Erythroblast (primary cell): ENCODE measurements around the gene CYSTM1.

Experiments used
- DNase-seq, 2 experiments: peaks; one replicate each; lab custom pipeline; 2025; lab: John Stamatoyannopoulos, UW
- GATA1 ChIP-seq: IDR thresholded peaks from 2 replicates; pipeline ENCODE4 v1.6.1; 2011; ENCODE audit warnings: low read depth, mild to moderate bottlenecking, control low read depth, low read length, moderate library complexity
- POLR2A ChIP-seq: IDR thresholded peaks from 2 replicates; pipeline ENCODE4 v1.6.1; 2011; ENCODE audit warnings: mild to moderate bottlenecking, low read length

The CYSTM1 gene

DNA sequence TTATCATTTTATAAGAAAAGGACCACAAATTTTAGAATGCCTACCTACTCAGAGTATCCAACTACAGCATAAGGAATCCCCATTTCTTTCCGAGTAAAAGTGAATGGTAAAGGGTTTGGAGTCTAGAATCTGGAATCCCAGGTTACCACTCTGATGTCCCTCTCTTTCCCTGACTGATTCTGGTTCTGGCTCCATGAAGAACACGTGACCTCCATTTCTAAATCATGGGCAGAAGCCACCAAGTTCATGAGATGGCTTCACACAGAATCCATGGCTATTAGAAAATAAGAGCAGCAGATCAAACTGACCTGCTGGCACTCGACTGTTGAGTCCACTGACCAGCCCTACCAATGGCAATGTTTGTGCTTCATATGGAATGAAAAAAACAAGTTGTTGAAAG, 87.2 kb downstream of the CYSTM1 start:
- TF ChIP-seq POLR2A (no peak), GATA1 (no peak)
- DNase-seq = no peak

DNA sequence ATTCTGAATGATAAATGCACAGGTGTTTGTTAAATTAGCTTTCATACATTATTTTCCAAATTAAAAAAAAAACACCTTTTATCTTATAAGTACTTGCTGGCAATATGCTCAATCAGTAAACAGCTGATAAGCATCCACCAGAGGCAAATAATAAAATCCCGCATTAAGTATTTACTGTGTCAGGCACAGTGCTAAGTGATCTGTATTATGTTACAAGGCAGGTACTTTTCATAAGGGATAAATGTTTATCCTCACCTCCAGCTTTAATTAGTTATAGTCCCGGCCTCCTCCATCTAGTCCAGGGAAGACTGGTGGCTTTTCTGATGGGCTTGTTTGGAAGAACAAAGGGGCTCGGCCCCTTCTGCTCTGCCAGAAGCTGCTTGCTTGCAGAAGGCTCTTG, 87.9 kb downstream of the CYSTM1 start:
- no peak for DNase-seq
- no peak for TF ChIP-seq POLR2A
- no peak for TF ChIP-seq GATA1

DNA sequence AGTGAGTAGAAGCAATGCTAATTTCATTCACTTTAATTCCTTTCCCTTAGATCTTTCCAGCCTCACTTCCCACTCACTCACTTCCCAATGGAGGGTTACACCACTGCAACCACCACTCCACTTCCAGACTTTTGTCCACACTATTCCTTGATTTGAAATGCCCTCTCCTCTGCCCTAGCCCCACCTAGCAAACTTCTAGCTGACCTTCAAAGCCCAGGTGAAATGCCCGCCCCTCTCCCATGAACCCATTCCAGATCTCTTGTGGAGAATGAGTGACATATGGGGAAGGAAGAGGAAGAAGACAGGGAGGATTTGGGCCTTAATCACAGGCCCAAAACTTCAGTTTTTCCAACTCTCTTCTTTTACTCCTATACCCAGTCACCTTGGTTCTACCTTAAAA, 90.9 kb downstream of the CYSTM1 start:
- DNase-seq = no peak
- no peak for TF ChIP-seq GATA1
- TF ChIP-seq POLR2A = no peak

DNA sequence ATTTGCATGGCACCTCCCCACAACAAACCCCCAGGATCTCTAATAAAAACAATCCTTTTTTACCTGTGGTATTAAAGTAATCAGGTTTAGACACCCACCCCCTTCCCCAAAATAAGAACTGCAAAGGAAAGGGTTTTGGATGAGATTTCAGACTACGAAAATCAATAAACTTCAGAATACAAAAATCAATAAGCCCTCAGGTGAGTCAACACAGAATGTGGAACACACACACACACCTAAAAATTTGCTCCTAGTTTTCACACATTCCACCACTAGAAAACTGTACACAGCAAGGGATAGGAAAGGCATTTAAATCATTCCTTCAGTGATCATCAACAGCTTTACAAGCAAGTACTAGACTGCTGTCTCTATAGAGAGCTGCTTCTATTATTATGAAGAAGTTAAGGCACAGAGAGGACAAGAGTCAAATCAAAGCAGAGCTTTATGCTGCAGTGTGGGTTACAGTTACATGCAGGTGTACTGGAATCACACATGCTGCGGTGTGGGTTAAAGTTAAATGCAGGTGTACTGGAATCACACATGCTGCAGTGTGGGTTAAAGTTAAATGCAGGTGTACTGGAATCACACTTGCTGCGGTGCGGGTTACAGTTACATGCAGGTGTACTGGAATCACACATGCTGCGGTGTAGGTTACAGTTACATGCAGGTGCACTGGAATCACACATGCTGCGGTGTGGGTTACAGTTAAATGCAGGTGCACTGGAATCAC, 91.6 kb downstream of the CYSTM1 start:
- DNase-seq = no peak

DNA sequence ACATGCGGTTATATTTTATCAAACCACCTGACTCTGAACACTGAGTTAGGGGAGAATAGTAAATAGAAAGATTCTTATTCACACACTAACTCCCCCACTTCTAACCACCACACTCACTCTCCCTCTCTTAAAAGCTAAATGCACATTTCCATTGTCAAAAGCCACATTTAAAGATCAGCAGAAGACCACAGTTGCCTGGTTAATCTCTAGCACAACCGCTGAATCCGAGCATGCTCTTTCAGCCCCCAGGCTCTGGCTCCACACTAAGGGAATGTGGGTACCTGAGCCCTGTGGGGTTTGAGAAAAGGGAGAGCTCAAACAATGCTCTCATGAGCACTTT, 92.2 kb downstream of the CYSTM1 start:
- TF ChIP-seq GATA1 = no peak
- TF ChIP-seq POLR2A = no peak
- no peak for DNase-seq

More for the DNA sequence above, 91.6 kb downstream of the CYSTM1 start:
- TF ChIP-seq POLR2A = no peak
- no peak for TF ChIP-seq GATA1

DNA sequence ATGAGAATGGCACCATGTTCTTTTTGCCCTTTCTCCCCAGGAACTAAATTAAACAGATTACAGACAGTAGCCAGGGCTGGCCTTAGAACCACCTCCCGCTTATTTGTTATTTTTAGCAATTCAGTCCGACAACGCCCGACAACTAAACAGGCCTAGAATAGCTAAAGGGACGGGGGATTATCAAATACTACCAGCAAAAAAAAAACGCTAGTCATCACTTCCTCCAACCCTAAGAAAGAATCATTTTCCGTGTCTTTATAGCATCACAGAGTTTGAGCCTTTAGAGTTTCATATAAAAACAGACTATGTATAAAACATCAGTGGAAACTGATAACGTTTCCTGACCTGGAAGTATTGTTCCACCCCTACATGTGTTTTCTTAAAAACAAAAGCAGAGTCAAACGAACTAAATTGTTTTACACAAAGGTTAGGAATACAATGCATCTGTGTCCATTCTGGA, 92.6 kb downstream of the CYSTM1 start:
- DNase-seq = no peak
- TF ChIP-seq GATA1 (no peak), POLR2A (no peak)

DNA sequence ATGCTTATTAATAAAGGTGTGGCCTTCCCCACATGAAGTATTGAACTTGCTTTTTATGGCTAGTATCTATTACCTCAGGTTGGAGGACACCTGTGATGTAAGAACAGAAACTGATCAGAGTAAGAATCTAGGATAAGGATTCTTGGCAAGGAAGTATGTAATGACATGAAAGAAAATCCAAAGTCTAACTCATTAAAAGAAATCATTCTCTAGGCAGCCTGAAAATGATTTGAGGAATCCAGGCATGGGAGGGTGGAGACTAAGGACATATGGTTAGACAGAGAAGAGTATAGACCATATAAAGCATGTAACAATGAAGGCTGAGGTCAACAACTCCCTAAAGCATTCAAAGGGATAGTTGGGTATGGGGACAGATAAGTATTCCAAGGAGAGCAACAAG, 95.0 kb downstream of the CYSTM1 start:
- DNase-seq = no peak
- TF ChIP-seq GATA1 (no peak), POLR2A (no peak)

DNA sequence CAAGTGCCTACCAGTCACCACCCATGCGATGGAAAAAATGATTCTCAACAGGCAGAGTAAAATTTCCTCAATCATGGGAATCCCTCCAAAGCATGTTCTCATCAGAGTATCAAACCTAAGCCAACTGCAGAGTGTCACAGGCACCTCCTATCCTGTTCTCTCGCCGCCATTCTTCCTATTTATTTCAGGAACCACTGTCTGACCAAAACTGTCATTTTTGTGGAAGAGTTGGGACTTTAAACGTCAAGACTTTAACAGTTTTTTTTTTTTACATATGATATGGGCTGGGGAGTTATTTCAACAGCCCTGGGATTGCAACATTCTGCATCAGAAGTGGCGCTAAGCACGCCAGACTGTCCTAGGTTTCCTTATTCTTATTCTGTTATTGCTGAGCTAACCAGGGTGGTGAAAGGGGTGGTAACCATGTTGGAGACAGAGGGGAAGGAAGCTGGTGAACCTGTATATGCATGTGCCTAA, 98.5 kb downstream of the CYSTM1 start:
- TF ChIP-seq GATA1 (no peak), POLR2A (no peak)
- peak in 1 of 2 experiments; percentile 15 for DNase-seq

DNA sequence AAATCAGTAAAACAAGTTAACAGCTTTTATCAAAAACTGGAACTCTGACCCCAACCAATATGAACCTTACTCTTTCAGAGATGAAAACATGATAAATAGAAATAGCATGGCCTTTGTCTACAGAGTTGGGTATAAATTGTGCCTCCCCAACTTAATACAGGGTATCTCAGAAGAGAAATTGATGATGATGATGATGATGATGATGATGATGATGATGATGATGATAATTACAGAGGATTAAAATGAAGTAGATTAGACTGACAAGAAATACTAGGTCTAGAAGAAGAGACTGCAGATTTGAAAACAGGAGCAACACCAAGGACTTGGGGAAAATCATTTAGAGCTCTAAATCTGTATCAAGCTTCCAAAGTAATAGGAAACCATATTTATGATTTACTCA, 100.8 kb downstream of the CYSTM1 start:
- no peak for DNase-seq
- TF ChIP-seq POLR2A (no peak), GATA1 (no peak)

DNA sequence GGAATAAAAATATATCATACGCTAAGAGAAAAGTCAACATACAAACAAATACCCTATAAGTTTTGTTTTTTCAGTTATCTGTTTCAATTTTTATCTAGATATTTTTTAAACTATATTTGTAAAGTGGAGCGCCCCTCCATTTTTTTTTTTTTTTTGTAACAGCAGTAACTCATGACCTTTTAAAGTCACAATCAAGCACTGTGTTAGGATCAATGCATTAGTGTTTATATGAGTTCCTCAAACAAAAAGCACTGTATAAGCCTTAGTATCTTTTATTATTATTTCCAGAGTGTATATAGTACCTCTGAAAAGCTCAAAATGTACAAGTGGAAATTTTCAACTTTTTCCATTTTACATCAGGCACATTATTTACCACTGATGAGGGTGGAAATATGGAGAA, 107.3 kb downstream of the CYSTM1 start:
- no peak for DNase-seq
- TF ChIP-seq POLR2A (no peak), GATA1 (no peak)

DNA sequence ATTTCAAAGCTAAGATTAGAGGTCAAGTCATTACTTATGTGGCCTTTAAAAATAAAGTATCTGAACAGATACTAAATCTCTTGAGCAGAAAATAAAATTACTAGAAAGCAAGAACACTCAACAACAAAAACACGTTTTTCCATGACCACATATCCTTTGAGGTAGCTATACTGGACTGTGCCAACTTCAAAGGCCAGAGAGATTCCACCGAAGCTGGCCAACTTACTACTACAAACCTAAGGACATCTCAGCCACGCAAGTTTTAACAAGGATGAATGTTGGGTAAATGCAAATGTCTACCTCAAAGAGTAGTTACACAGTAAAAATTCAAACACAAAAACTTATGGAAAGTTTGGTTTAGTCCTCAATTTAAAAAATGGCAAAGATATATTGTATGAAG, 109.0 kb downstream of the CYSTM1 start:
- no peak for DNase-seq
- TF ChIP-seq POLR2A = no peak
- TF ChIP-seq GATA1 = no peak

DNA sequence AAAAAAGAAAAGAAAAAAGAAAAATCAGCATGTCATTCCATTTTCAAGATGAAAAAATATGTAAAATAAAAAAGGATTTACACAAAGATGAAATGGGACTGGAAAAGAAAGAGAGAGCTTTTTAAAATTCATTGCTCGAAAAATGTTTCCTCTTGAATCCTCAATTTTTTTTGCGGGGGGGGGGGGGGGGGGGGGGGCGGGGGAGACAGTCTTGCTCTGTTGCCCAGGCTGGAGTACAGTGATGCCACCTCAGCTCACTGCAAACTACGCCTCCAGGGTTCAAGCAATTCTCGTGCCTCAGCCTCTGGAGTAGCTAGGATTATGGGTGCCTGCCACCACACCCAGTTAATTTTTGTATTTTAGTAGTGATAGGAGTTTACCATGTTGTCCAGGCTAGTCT, 111.4 kb downstream of the CYSTM1 start:
- no peak for TF ChIP-seq GATA1
- no peak for TF ChIP-seq POLR2A
- DNase-seq = no peak

DNA sequence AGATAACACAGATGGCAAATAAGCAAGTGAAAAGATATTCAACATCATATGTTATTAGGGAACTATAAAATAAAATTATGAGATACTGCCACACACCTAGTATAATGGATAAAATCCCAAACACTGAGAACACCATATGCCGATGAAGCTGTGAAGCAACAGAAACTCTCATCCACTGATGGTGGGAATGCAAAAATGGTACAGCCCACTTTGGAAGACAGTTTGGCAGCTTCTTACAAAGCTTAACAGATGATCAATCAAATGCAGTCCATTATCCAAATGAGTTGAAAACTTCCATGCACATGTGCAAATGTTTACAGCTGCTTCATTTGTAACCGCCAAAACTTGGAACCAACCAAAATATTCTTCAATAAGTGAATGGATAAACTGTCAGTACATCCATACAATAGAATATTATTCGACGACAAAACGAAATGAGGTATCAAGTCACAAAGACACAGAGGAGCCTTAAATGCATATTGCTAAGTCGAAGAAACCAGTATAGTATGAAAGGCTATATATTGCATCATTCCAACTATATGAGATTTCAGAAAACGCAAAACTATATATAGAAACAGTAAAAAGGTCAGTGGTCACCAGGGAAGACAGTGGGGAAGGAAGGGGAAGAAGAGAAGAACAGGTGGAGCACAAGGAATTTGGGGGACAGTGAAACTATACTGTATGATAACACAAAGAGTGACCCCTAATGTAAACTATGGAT, 113.0 kb downstream of the CYSTM1 start:
- no peak for TF ChIP-seq GATA1
- TF ChIP-seq POLR2A = no peak
- no peak for DNase-seq

DNA sequence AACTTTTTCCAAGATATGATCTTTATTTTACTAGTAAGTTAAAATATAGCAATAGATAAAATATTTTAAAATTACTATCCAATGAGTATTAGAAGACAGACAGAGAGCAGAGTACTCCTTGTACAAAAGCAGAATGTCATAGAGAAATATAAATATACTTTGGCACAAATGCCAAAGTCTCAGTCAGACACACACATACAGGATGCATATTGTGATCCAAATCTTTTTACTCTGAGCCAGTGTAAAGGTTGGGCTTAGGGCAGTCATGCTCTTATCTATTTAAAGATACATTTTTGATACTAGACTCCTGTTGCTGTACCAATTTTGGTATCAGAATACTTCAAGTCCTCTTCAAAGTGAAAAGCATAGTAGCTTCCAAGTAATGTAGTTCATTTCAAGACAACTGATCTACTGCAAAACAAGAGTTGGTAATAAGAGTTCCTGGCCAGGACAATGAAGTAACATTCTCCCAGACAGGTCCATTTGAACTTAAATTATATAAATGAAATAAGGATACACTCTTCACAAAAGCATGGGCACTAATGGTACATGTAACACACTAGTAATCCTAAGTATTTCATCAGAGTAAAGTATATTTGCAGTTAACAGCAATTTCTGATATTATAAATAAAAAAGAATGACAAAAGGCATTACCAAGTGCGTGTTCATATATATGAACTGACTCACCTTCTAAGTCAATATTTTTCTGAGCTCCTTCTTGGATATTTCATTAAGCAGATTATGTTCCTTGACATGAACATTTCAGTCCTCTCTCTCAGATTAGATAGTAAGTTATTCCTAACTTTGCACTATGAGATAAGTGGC, 117.4 kb downstream of the CYSTM1 start:
- no peak for DNase-seq
- TF ChIP-seq GATA1 (no peak), POLR2A (no peak)
